GM12865 (cell line): Measurements from ENCODE around the gene APC.

ENCODE experiments used
- DNase-seq: peaks from one replicate; pipeline ENCODE4 v3.0.0; 2010; ENCODE audit warnings: low read depth
- H3K4me3 ChIP-seq: 2 replicates; pipeline ENCODE4 v1.5.1; 2011; ENCODE audit warnings: mild to moderate bottlenecking, low read depth, low read length, control low read depth
- CTCF ChIP-seq: IDR thresholded peaks from 2 replicates; pipeline ENCODE4 v1.5.1; 2011; ENCODE audit warnings: low read length, control low read depth, low read depth, inconsistent platforms; ENCODE audit not compliant: insufficient read depth; ENCODE audit errors: missing control alignments

Gene APC

GRCh38 chr5:112693301-112693700 lies 44.4 kb upstream of the APC start:
- no peak for DNase-seq
- no peak overlapping the region for H3K4me3 ChIP-seq
- TF ChIP-seq CTCF = no peak

- no peak for DNase-seq
- H3K4me3 ChIP-seq = no peak overlapping the region
- TF ChIP-seq CTCF = no peak
Measured at GRCh38 chr5:112694853-112695709, 42.6 kb upstream of the APC start.

- H3K4me3 ChIP-seq = no peak overlapping the region
- DNase-seq = no peak
- TF ChIP-seq CTCF = no peak
Measured at GRCh38 chr5:112696786-112697185, 40.9 kb upstream of the APC start.

- no peak for DNase-seq
- no peak for TF ChIP-seq CTCF
- no peak overlapping the region; the same call in 1 of the 2 replicates for H3K4me3 ChIP-seq
Measured at GRCh38 chr5:112697322-112697721, 40.4 kb upstream of the APC start.

- no peak for DNase-seq
- no peak for TF ChIP-seq CTCF
- H3K4me3 ChIP-seq = no peak overlapping the region
Measured at GRCh38 chr5:112697833-112698232, 39.9 kb upstream of the APC start.

GRCh38 chr5:112703866-112704820 lies 33.5 kb upstream of the APC start:
- no peak for DNase-seq
- H3K4me3 ChIP-seq = no peak overlapping the region
- TF ChIP-seq CTCF = no peak
